H1 (cell line): ENCODE measurements around the gene PTPRT. TPM values are rescaled to one million over a fixed set of nuclear protein-coding genes. Genes with fewer than 3 reads are reported as not detected.

Source experiments
- CTCF ChIA-PET: fragments of 300-600 bp; sonication (Branson Sonifier 250); formaldehyde crosslinking; loops from one replicate; lab custom pipeline; 2021; ENCODE audit not compliant: partially characterized antibody; lab: Charles Lee
- POLR2A ChIA-PET: fragments of 300-600 bp; sonication (Branson Sonifier 250); formaldehyde crosslinking; loops from one replicate; lab custom pipeline; 2021; ENCODE audit warnings: inconsistent platforms; ENCODE audit not compliant: partially characterized antibody; lab: Charles Lee
- DNase-seq, 2 experiments: peaks; one replicate each; pipeline versions ENCODE4 v3.0.0 to v3.0.0-alpha.2; 2010 to 2022; ENCODE audit warnings: low spot score in 2 of 2, low read depth in 1 of 2, mixed read lengths in 1 of 2
- FAIRE-seq: peaks from 2 replicates; lab custom pipeline; 2011; peaks lifted over from hg19 to GRCh38; lab: Jason Lieb, UNC
- H2AFZ ChIP-seq: 2 replicates; pipeline ENCODE4 v1.8.1; 2012; ENCODE audit warnings: low read length, inconsistent platforms
- H2AK5ac ChIP-seq: 2 replicates; pipeline ENCODE4 v1.6.1; 2013; ENCODE audit warnings: low read depth, low read length
- H2BK120ac ChIP-seq: replicated peaks from 2 replicates; pipeline ENCODE3; 2013; ENCODE audit warnings: low read depth, low read length, inconsistent platforms
- H2BK12ac ChIP-seq: 2 replicates; pipeline ENCODE4 v1.6.1; 2013; ENCODE audit warnings: low read depth, low read length
- H2BK15ac ChIP-seq: 2 replicates; pipeline ENCODE4 v1.6.1; 2013; ENCODE audit warnings: low read length
- H2BK20ac ChIP-seq: 2 replicates; pipeline ENCODE4 v1.6.1; 2013; ENCODE audit warnings: low read length
- H2BK5ac ChIP-seq: 2 replicates; pipeline ENCODE4 v1.6.1; 2013; ENCODE audit warnings: low read depth, low read length
- H3K14ac ChIP-seq: 2 replicates; pipeline ENCODE4 v1.6.1; 2013; ENCODE audit warnings: inconsistent platforms; ENCODE audit not compliant: insufficient read length
- H3K18ac ChIP-seq: 2 replicates; pipeline ENCODE4 v1.6.1; 2013; ENCODE audit warnings: low read length; ENCODE audit errors: extremely low read depth
- H3K23ac ChIP-seq: 2 replicates; pipeline ENCODE4 v1.6.1; 2013; ENCODE audit warnings: inconsistent platforms; ENCODE audit not compliant: insufficient read length
- H3K23me2 ChIP-seq: 2 replicates; pipeline ENCODE4 v1.6.1; 2013; ENCODE audit warnings: low read depth, low read length
- H3K27ac ChIP-seq: 2 replicates; pipeline ENCODE4 v1.6.1; 2011; ENCODE audit warnings: low read depth, low read length, inconsistent platforms
- H3K27me3 ChIP-seq, 4 experiments: replicated peaks in 1 of 4; 1 replicate in 1 of 4; 2 replicates in 3 of 4; pipeline versions ENCODE4 v1.6.1 to v1.8.1; 2011 to 2013; ENCODE audit warnings: low read length in 3 of 4, mild to moderate bottlenecking in 3 of 4, inconsistent platforms in 2 of 4, mixed read lengths in 2 of 4, moderate library complexity in 1 of 4; ENCODE audit not compliant: control insufficient read depth in 3 of 4, insufficient read depth in 3 of 4; ENCODE audit errors: extremely low read depth in 1 of 4
- H3K36me3 ChIP-seq, 4 experiments: 2 replicates each; pipeline versions ENCODE4 v1.6.1 to v1.8.1; 2011 to 2013; ENCODE audit warnings: mild to moderate bottlenecking in 4 of 4, low read length in 3 of 4, moderate library complexity in 2 of 4, control low read depth in 1 of 4, inconsistent platforms in 1 of 4; ENCODE audit not compliant: insufficient read depth in 4 of 4, control insufficient read depth in 2 of 4
- H3K4ac ChIP-seq: replicated peaks from 2 replicates; pipeline ENCODE3; 2013; ENCODE audit warnings: low read length, low read depth, mixed read lengths, inconsistent platforms; ENCODE audit not compliant: insufficient read length
- H3K4me1 ChIP-seq, 4 experiments: replicated peaks in 1 of 4; 1 replicate in 1 of 4; 2 replicates in 3 of 4; pipeline versions ENCODE4 v1.6.1 to v1.8.1; 2011 to 2013; ENCODE audit warnings: low read length in 3 of 4, inconsistent platforms in 2 of 4, mixed read lengths in 1 of 4; ENCODE audit not compliant: insufficient read depth in 4 of 4, control insufficient read depth in 3 of 4
- H3K4me2 ChIP-seq, 2 experiments: 2 replicates each; pipeline versions ENCODE4 v1.6.1 to v1.8.1; 2011 to 2013; ENCODE audit warnings: low read depth in 2 of 2, low read length in 2 of 2, control low read depth in 1 of 2, inconsistent platforms in 1 of 2, mild to moderate bottlenecking in 1 of 2; ENCODE audit not compliant: insufficient read depth in 1 of 2
- H3K4me3 ChIP-seq, 4 experiments: fragments of 200-600, 300-600 bp in 1 of 4; sonication (generic), shearing (Covaris generic), sonication (Bioruptor Twin) in 1 of 4; 2 replicates each; pipeline versions ENCODE4 v1.5.1 to v1.8.1; 2011 to 2016; ENCODE audit warnings: low read length in 4 of 4, low read depth in 3 of 4, control low read depth in 2 of 4, inconsistent platforms in 2 of 4, mild to moderate bottlenecking in 2 of 4, mixed read lengths in 1 of 4, moderate library complexity in 1 of 4; ENCODE audit not compliant: insufficient read depth in 2 of 4; ENCODE audit errors: extremely low read depth in 1 of 4
- H3K56ac ChIP-seq: replicated peaks from 2 replicates; pipeline ENCODE3; 2013; ENCODE audit warnings: low read depth, mild to moderate bottlenecking, mixed read lengths, low read length, inconsistent platforms; ENCODE audit not compliant: insufficient read length
- H3K79me1 ChIP-seq: 2 replicates; pipeline ENCODE4 v1.6.1; 2013; ENCODE audit warnings: low read depth, low read length, control low read depth
- H3K79me2 ChIP-seq, 2 experiments: 2 replicates each; pipeline versions ENCODE4 v1.6.1 to v1.8.1; 2012 to 2013; ENCODE audit warnings: low read length in 2 of 2, mild to moderate bottlenecking in 2 of 2, inconsistent platforms in 1 of 2; ENCODE audit not compliant: insufficient read depth in 2 of 2, control insufficient read depth in 1 of 2
- H3K9ac ChIP-seq, 4 experiments: replicated peaks in 1 of 4; 1 replicate in 1 of 4; 2 replicates in 3 of 4; pipeline versions ENCODE4 v1.6.1 to v1.8.1; 2011 to 2013; ENCODE audit warnings: low read depth in 3 of 4, low read length in 3 of 4, control low read depth in 2 of 4, mild to moderate bottlenecking in 2 of 4, moderate library complexity in 2 of 4, inconsistent platforms in 1 of 4; ENCODE audit errors: extremely low read depth in 1 of 4
- H3K9me3 ChIP-seq, 2 experiments: 2 replicates each; pipeline versions ENCODE4 v1.6.1 to v1.8.1; 2012 to 2013; ENCODE audit warnings: mild to moderate bottlenecking in 2 of 2, moderate library complexity in 2 of 2, control low read depth in 1 of 2, inconsistent platforms in 1 of 2, low read depth in 1 of 2, low read length in 1 of 2, mixed read lengths in 1 of 2; ENCODE audit not compliant: insufficient read depth in 2 of 2
- H4K20me1 ChIP-seq, 2 experiments: replicated peaks in 1 of 2; 2 replicates each; pipeline versions ENCODE3 to v1.8.1; 2011 to 2013; ENCODE audit warnings: inconsistent platforms in 2 of 2, low read length in 2 of 2, mild to moderate bottlenecking in 1 of 2; ENCODE audit not compliant: insufficient read depth in 2 of 2, control insufficient read depth in 1 of 2
- H4K5ac ChIP-seq: 2 replicates; pipeline ENCODE4 v1.6.1; 2013; ENCODE audit warnings: low read length, low read depth, mixed read lengths, inconsistent platforms; ENCODE audit not compliant: insufficient read length
- H4K8ac ChIP-seq: 2 replicates; pipeline ENCODE4 v1.8.0; 2013; ENCODE audit warnings: mild to moderate bottlenecking, moderate library complexity, low read length, inconsistent platforms; ENCODE audit not compliant: insufficient read depth; ENCODE audit errors: extremely low read depth
- H4K91ac ChIP-seq: replicated peaks from 2 replicates; pipeline ENCODE3; 2013; ENCODE audit warnings: low read length, mixed read lengths, inconsistent platforms; ENCODE audit not compliant: insufficient read length
- BRCA1 ChIP-seq: IDR thresholded peaks from 2 replicates; pipeline ENCODE4 v1.6.1; 2012; ENCODE audit warnings: low read depth, low read length, improper control_type of control experiment
- GABPA ChIP-seq: IDR thresholded peaks from 2 replicates; pipeline ENCODE4 v1.6.1; 2011; ENCODE audit warnings: mild to moderate bottlenecking, low read length, moderate library complexity, borderline replicate concordance; ENCODE audit not compliant: insufficient read depth
- RBBP5 ChIP-seq: IDR thresholded peaks from 2 replicates; pipeline ENCODE4 v1.7.1; 2012; ENCODE audit warnings: low read depth, mild to moderate bottlenecking, inconsistent platforms, low read length, moderate library complexity, borderline replicate concordance
- WGBS, 2 experiments: shearing (Covaris generic) in 1 of 2; methylation state at CpG; one replicate each; pipeline versions ENCODE4 v1.1.6 to v1.1.7; 2013 to 2015; ENCODE audit warnings: low lambda C conversion rate in 2 of 2, mixed read lengths in 2 of 2, inconsistent platforms in 1 of 2, low coverage in 1 of 2, missing lambda C conversion rate in 1 of 2; ENCODE audit not compliant: insufficient replicate concordance in 2 of 2, insufficient coverage in 1 of 2, insufficient read length in 1 of 2; ENCODE audit errors: extremely low coverage in 1 of 2, missing lambda C conversion rate in 1 of 2; 5-methylcytosine and 5-hydroxymethylcytosine counted together
- polyA plus RNA-seq, 7 experiments: library from polyadenylated mRNA; depleted of rRNA in 3 of 7; stranded (reverse) in 5 of 7; unstranded in 2 of 7; fragments of >200 nt in 5 of 7; fragments of 200-250 nt in 2 of 7; gene quantifications; 1 replicate in 5 of 7; 2 replicates in 1 of 7; 4 replicates in 1 of 7; pipeline versions ENCODE4 v1.2.1 to v1.2.3, GENCODE V29; 2011 to 2013; ENCODE audit warnings: missing spikeins in 2 of 7, mixed read lengths in 2 of 7
- total RNA-seq: library from RNA; stranded (reverse); fragmentation: NEBNext Ultra II Directional; extraction: Animal tissue kit (Norgen Biotek cat#: 25700); gene quantifications from 2 replicates; pipeline ENCODE4 v1.2.1, GENCODE V29; 2021

PTPRT gene
- total and polyA plus RNA-seq, 2 of the 8 experiments (the other 6 are each of a cell fraction or from before 2014, with no cell fraction given) = 0.33 to 1.8 TPM

DNA sequence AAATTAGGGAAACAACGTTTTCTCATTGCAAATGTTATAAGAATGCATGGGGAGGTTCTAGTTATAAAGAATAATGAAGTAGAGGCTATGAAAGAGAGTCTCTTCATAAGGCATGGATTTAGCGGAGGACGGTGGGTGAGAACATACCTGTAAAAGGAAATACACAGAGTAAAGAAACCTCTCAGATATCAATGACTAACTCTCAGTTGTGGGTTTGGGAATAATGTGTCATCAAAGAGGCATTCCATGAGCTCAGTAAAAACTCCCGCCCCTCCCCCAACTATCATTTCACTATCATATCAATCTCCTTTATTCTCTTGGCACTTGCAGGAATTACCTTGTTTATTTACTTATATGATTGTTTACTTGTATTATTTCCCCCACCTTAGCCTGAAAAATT is 695.4 kb downstream of the PTPRT start:
- no peak for FAIRE-seq

More for the DNA sequence above, 695.4 kb downstream of the PTPRT start:
- Histone ChIP-seq H3K79me2 (no peaks in the 10 kb centered on the region), H3K4me3 (no peak overlapping the region), H4K91ac (no peak overlapping the region), H3K18ac (no peak overlapping the region), H3K23me2 (no peaks in the 10 kb centered on the region), H2BK5ac (no peak overlapping the region), H3K23ac (no peak overlapping the region), H4K8ac (no peak overlapping the region), H3K4ac (no peak overlapping the region), H3K27ac (no peak overlapping the region), H3K56ac (no peak overlapping the region), H2AFZ (no peak overlapping the region), H4K20me1 (no peaks in the 10 kb centered on the region), H2AK5ac (no peak overlapping the region), H2BK12ac (no peak overlapping the region), H3K4me1 (no peaks in the 10 kb centered on the region), H2BK15ac (no peak overlapping the region), H3K14ac (no peak overlapping the region), H2BK20ac (no peak overlapping the region), H3K9me3 (no peaks in the 10 kb centered on the region), H2BK120ac (no peak overlapping the region), H3K4me2 (no peak overlapping the region), H3K27me3 (peaks cover 0 to 3% (median 0%) of the 10 kb centered on the region in 4 experiments; a peak in 2 of 7 replicates), H3K9ac (no peak overlapping the region), H3K36me3 (no peaks in the 10 kb centered on the region), H3K79me1 (no peaks in the 10 kb centered on the region), H4K5ac (no peak overlapping the region)
- ChIA-PET POLR2A (no interaction called here), CTCF (interaction anchor here (1.2 kb wide), 1 partner anchor 10 kb away, joined by 4 read pairs; no protein-coding TSS in a partner anchor)
- TF ChIP-seq RBBP5 (no peak), GABPA (no peak), BRCA1 (no peak)
- 90% methylated on average over 4 of the region's 4 CpGs; no CpG with 5 or more reads in 1 of the 2 experiments for WGBS, 2 experiments
- no peak for DNase-seq
